GF-D8 (cell line): ENCODE results near the gene PRKD1.

Experiments
- DNase-seq: peaks from one replicate; lab custom pipeline; 2025; lab: John Stamatoyannopoulos, UW

PRKD1 gene

DNA sequence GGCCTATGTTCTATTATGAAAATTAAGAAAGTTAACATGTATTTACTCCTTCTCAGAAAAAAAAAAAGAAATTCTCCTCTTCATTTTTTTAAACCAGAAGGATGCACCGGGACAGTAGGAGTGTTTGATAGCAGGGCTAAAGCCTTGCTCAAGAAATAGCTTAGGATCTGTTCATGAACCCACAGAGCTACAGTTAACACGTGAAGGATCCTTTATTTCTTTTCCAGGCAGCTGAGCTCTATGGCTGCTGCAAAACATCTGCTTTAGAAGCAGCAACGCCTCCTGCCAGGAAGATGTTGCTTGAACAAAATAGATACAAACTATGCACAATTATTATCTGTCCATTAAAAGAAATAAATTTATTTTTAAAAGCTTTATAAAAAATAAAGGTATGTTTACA lies 254.8 kb downstream of the PRKD1 start:
- DNase-seq, result no peak

GRCh38 chr14:29671034-29671433 lies 256.6 kb downstream of the PRKD1 start:
- no peak for DNase-seq

- DNase-seq, result no peak
These were observed 259.4 kb downstream of the PRKD1 start for GRCh38 chr14:29668201-29668600.

DNA sequence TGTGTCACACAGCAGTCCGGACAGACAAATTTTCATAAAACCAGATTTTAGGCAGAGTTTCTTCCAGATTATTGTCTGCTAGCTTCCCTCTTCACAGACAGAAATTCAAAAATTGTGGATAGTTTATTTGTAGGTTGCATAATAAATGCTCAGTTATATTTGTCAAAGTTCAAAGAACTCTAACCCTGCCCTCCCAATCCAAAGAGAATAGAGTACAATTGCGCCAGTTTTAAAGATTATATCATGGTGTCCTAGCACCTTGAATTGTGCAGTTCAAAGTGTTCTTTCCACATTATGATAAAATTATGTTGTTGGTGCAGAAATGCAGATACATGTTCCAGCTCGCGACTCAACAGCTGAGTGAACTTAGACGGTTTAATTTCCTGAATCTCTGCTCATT lies 263.1 kb downstream of the PRKD1 start:
- no peak for DNase-seq

- no peak for DNase-seq
These were observed 264.3 kb downstream of the PRKD1 start for GRCh38 chr14:29663281-29663801.

GRCh38 chr14:29654901-29655550 lies 272.6 kb downstream of the PRKD1 start:
- no peak for DNase-seq

DNA sequence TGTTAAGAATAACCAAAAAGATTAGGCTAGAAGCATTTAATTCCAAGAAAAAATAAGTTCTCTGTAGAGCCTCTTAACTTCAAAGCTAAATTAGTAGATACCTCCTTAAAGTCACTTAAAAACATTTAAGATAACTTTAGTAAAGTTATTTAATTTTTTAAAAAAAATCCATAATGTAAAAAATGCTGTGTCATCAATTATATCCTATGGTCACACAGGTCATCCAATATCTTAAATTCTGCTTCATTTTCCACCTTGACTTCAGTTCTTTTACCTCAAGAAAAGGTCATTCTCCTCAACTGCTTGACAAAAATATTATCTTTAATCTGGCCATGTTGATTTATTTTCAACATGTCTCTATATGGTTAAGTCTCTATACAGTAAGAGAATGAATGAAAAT lies 274.3 kb downstream of the PRKD1 start:
- no peak for DNase-seq

DNA sequence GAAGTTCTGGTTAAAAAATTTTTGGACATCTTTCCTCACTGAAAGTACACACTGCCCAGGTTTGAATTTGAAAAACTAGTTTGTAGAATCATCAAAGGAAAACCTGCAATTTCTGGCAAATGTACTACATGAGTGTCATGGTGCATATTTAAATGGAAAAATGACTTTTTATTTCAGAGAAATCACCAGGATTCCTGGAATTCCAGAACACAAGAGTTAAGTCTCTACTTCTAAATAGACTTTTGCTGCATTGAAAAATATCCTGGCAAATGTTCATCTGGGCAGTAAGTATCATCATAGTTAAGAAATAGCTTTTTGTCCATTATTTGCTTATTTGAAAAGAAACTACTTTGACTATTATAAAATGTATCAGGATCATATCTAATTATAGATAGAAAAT lies 275.1 kb downstream of the PRKD1 start:
- no peak for DNase-seq

DNA sequence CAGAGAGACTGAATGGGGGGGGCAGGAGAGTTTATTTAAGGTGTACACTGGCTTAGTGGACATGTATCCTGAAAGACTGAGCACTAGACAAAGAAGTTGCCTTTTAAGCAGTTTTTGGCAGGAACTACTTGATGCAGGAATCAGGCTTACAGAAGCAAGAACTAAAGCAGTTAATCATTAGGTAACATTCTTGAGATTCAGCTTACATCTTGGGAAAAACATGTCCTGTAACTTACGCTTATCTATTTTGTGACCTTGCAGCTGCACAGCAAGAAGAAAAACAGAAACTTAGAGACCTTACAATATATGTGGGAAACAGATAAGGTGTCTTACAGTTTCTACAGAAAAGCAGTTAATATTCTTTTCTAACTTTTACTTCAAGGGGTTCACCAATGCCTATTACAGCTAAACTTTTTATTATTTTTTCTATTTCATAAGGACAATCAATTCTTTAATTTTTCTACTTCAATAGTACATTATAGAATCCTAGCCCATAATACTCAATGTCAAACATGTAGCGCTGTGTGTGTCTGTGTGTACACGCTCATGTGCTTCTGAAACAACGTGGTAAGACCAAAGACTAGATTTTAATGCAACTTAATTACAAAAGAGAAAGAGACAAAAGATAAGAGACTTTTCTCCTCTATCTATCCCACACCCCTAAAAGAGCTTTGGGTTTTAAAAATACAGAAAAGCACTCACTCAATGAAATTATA lies 276.9 kb downstream of the PRKD1 start:
- DNase-seq, result no peak

DNA sequence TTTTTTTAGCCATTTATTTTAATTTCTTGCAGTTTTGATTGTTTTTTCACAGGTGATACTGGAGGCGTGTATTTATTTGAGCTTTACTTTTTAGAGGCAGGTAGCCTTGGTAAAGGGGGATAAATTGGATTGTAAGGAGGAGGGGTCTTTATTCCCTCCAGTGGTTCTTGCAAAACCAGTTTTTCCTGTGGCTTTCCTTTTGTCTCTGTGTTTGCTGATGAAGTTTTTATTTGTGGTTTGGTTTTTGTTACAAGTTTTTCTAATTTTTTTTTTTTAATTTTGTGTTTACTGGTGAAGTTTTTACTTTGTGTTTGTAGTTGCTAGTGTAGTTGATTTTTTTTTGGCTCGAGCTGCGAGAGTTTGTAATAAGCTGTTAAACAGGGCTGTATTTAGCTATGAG lies 278.5 kb downstream of the PRKD1 start:
- DNase-seq, result no peak

DNA sequence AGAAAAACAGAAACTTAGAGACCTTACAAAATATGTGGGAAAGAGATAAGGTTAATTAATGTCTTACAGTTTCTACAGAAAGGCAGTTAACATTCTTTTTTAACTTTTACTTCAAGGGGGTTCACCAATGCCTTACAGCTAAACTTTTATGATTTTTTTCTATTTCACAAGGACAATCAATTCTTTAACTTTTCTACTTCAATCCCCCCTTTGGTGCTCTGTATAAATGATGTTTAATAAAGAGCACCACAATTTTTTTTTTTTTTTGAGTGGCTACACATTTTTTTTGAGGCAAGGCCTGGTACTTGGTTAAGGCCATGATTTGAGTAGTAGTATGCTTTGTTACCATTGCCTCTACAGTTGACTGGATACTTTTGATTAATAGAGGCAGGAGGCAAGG lies 279.6 kb downstream of the PRKD1 start:
- no peak for DNase-seq

- no peak for DNase-seq
These were observed 282.5 kb downstream of the PRKD1 start for GRCh38 chr14:29645117-29645516.

GRCh38 chr14:29643433-29644211 lies 284.0 kb downstream of the PRKD1 start:
- DNase-seq, result no peak

GRCh38 chr14:29637411-29637810 lies 290.2 kb downstream of the PRKD1 start:
- DNase-seq, result no peak

GRCh38 chr14:29636870-29637269 lies 290.8 kb downstream of the PRKD1 start:
- no peak for DNase-seq

DNA sequence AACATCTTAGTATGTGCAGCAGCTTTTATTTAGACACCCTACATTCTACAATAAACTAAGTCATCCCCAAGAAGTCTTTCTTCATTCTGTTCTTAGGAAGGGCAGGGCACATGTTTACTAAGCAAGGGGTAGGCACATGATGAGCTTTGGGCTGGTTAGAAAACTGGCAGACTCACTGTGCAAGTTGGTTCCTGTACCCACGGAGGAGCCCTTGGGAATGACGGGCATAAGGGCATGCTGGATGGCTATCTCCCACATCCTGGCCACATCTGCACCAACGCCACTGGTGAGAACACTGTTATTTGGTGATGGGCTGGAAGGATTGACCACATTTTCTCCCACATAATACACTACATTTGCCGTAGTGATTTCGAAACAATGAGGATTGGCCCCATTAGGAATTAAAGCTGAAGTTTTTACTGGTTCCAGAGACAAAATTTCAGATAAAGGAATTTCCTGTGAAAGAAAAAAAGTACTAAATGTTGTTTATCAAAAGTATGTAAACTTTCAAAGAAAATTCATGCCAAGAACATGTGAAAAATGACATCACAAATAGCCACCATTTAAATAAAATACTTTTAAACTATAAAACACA lies 297.0 kb downstream of the PRKD1 start:
- DNase-seq, result no peak

- no peak for DNase-seq
These were observed 297.8 kb downstream of the PRKD1 start for GRCh38 chr14:29629839-29630238.

DNA sequence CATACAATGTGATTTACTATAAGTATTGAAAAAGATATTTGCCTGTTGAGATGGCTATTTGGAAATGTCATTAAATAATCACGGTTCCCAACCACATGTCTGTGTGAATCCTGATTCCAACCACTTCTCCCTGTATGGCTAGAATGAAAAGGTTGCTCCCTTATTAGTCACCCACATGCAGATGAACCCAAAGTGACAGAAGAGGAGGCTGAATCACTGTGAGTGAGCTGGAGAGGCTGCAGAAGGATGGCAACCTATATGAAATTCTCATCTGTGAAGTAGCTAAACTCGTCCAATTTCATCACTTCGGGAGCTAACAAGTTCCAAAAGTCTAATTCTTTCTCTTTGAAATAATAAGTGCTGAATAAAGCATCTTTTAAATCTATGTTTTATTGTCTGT lies 300.5 kb downstream of the PRKD1 start:
- DNase-seq, result no peak

GRCh38 chr14:29618323-29619067 lies 309.2 kb downstream of the PRKD1 start:
- no peak for DNase-seq

DNA sequence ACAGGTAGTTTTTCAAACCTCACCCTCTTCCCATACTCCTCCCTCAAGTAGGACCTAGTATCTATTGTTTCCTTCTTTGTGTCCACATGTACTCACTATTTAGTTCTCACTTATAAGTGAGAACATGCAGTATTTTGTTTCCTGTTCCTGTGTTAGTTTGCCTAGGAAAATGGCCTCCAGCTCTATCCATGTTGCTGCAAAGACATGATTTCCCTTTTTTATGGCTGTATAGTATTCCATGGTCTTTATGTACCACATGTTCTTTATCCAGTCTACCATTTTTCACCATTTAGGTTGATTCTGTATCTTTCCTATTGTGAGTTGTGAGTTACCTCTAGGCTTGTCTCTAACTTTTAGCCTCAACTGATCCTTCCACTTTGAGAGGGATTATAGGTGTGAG lies 310.7 kb downstream of the PRKD1 start:
- DNase-seq, result no peak

- no peak for DNase-seq
These were observed 318.8 kb downstream of the PRKD1 start for GRCh38 chr14:29608861-29609260.

- no peak for DNase-seq
These were observed 320.5 kb downstream of the PRKD1 start for GRCh38 chr14:29607169-29607568.
